ENCODE measurements around the gene SLC34A2.

- TF ChIP-seq POLR2A (IDR thresholded peaks at IDR 0.05), result no peak
- TF ChIP-seq CTCF (IDR thresholded peaks at IDR 0.05), result no peak
- no peak for TF ChIP-seq POLR2AphosphoS5 (IDR thresholded peaks at IDR 0.05)
- no peak for TF ChIP-seq EP300 (IDR thresholded peaks at IDR 0.05)
Measured at GRCh38 chr4:25628451-25628850, 27.2 kb upstream of the SLC34A2 start.

Measured in suprapubic skin (tissue), 4 donors.